Caki2 (cell line): ENCODE results near the gene USP9X. TPM values are rescaled to one million over a fixed set of nuclear protein-coding genes. Genes with fewer than 3 reads are reported as not detected.
"Not testable (repeated sequence)": the region's sequence is repeated elsewhere in the genome, so short reads cannot be mapped to it uniquely, and the experiment has no call there.

Experiments used
- DNase-seq: peaks from one replicate; pipeline ENCODE4 v3.0.0-alpha.2; 2015; ENCODE audit warnings: low read depth
- in situ Hi-C: cut with HindIII; loops from 2 replicates; pipeline ENCODE4 v1.10.0; 2016; ENCODE audit warnings: low sequenced_read_pairs, low pct_unique_long_range_greater_than_20kb, mixed read lengths
- total RNA-seq: library from RNA; depleted of rRNA; stranded (reverse); fragments of >200 nt; shearing (Covaris generic); gene quantifications from 2 replicates; pipeline ENCODE4 v1.2.3, GENCODE V29; 2014; ENCODE audit warnings: low replicate concordance

The USP9X gene
- total RNA-seq, 1 experiment from 2014 or later: 15.6 TPM

- DNase-seq: no peak
- in situ Hi-C loops: no loop called here
Measured at GRCh38 chrX:41082783-41083182, 2.5 kb upstream of the USP9X start.

- in situ Hi-C loops: no loop called here
- DNase-seq: peak; percentile 99
Measured at GRCh38 chrX:41084044-41084892, 977 bp upstream of the USP9X start.

GRCh38 chrX:41085512-41085877 lies 250 bp downstream of the USP9X start:
- in situ Hi-C loops: no loop called here
- peak; percentile 71 for DNase-seq

- in situ Hi-C loops: no loop called here
- peak; percentile 67 for DNase-seq
Measured at GRCh38 chrX:41085878-41086626, 807 bp downstream of the USP9X start.

GRCh38 chrX:41086627-41086932 lies 1.3 kb downstream of the USP9X start:
- DNase-seq: no peak
- in situ Hi-C loops: no loop called here

- in situ Hi-C loops: no loop called here
- DNase-seq: peak; percentile 6
Measured at GRCh38 chrX:41087201-41087600, 2.0 kb downstream of the USP9X start.

- no peak for DNase-seq
- in situ Hi-C loops: no loop called here
Measured at GRCh38 chrX:41090568-41091238, 5.5 kb downstream of the USP9X start.

- DNase-seq: no peak
- in situ Hi-C loops: no loop called here
Measured at GRCh38 chrX:41092776-41093175, 7.5 kb downstream of the USP9X start.

GRCh38 chrX:41095174-41095573 lies 9.9 kb downstream of the USP9X start:
- in situ Hi-C loops: no loop called here
- no peak for DNase-seq

GRCh38 chrX:41095908-41096307 lies 10.7 kb downstream of the USP9X start:
- DNase-seq: no peak
- in situ Hi-C loops: no loop called here

- in situ Hi-C loops: no loop called here
- peak; percentile 10 for DNase-seq
Measured at GRCh38 chrX:41096339-41096955, 11.2 kb downstream of the USP9X start.

GRCh38 chrX:41097326-41097725 lies 12.1 kb downstream of the USP9X start:
- in situ Hi-C loops: no loop called here
- no peak for DNase-seq

- DNase-seq: no peak
- in situ Hi-C loops: no loop called here
Measured at GRCh38 chrX:41100200-41100599, 15.0 kb downstream of the USP9X start.

GRCh38 chrX:41100819-41101218 lies 15.6 kb downstream of the USP9X start:
- no peak for DNase-seq
- in situ Hi-C loops: no loop called here

GRCh38 chrX:41105005-41105404 lies 19.8 kb downstream of the USP9X start:
- in situ Hi-C loops: no loop called here
- no peak for DNase-seq

GRCh38 chrX:41106257-41106656 lies 21.0 kb downstream of the USP9X start:
- DNase-seq, in situ Hi-C loops: not testable (repeated sequence)

GRCh38 chrX:41108007-41108406 lies 22.8 kb downstream of the USP9X start:
- no peak for DNase-seq
- in situ Hi-C loops: no loop called here

GRCh38 chrX:41108463-41109205 lies 23.4 kb downstream of the USP9X start:
- in situ Hi-C loops: no loop called here
- no peak for DNase-seq
